ENCODE results near the gene ADGRG1.
"Not testable (repeated sequence)": the region's sequence is repeated elsewhere in the genome, so short reads cannot be mapped to it uniquely, and the experiment has no call there.

ADGRG1 gene

GRCh38 chr16:57628008-57628781 lies at the start of gene ADGRG1:
Gene ADGRG1 (plus strand): TSS chr16:57628630. CDS start chr16:57650288, 21,658 bp downstream.
- Histone ChIP-seq H3K4me3 (no peak within 1 kb of the TSS), H3K4me1 (no peaks in the 10 kb centered on the region), H3K36me3 (replicated peaks) (no peaks in the 10 kb centered on the region), H3K27me3 (ENCODE audit: low read depth) (no peaks in the 10 kb centered on the region), H3K9me3 (no peaks in the 10 kb centered on the region)
- peak in 1 of 2 experiments; percentile 55 for DNase-seq (ENCODE audit: low spot score in 2 of 2)
- in situ Hi-C loops (cut with MboI; ENCODE audit: low sequenced_read_pairs), result no loop called here

DNA sequence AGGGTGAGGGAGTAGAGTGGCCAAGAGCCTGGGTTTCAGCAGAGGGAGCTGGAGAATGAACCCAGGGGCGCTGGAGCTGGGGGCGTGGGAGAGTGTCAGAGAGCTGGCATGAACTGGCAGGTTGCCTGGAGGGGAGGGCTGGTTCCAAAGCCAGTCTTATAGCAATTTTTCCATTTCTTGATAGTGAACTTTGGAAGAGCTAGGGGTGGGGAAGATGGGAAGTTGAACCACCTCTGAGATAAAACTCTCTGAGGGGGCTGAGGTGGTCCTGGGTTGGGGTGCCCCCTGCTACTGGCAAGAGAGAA lies 49.1 kb upstream of the ADGRG1 start:
- in situ Hi-C loops (cut with MboI; ENCODE audit: low sequenced_read_pairs), result no loop called here
- Histone ChIP-seq H3K27me3 (ENCODE audit: low read depth) (peaks cover 6% of the 10 kb centered on the region), H3K36me3 (replicated peaks) (no peaks in the 10 kb centered on the region), H3K9me3 (no peaks in the 10 kb centered on the region), H3K4me3 (no peak overlapping the region), H3K4me1 (no peaks in the 10 kb centered on the region)
- no peak for DNase-seq (ENCODE audit: low spot score in 2 of 2)

GRCh38 chr16:57585051-57585687 lies 43.3 kb upstream of the ADGRG1 start:
- Histone ChIP-seq H3K27me3 (ENCODE audit: low read depth) (peaks cover 14% of the 10 kb centered on the region), H3K9me3 (0 out of 2 replicates have a peak, but pooled peaks cover 2% of the 10 kb centered on the region), H3K4me1 (no peaks in the 10 kb centered on the region), H3K4me3 (no peak overlapping the region), H3K36me3 (replicated peaks) (no peaks in the 10 kb centered on the region)
- in situ Hi-C loops (cut with MboI; ENCODE audit: low sequenced_read_pairs), result no loop called here
- DNase-seq (ENCODE audit: low spot score in 2 of 2), result no peak

- in situ Hi-C loops (cut with MboI; ENCODE audit: low sequenced_read_pairs), result no loop called here
- Histone ChIP-seq H3K36me3 (replicated peaks) (no peaks in the 10 kb centered on the region), H3K4me1 (0 out of 2 replicates have a peak, but pooled peaks cover 2% of the 10 kb centered on the region), H3K9me3 (0 out of 2 replicates have a peak, but pooled peaks cover 2% of the 10 kb centered on the region), H3K27me3 (ENCODE audit: low read depth) (peaks cover 11% of the 10 kb centered on the region), H3K4me3 (no peak overlapping the region)
- no peak for DNase-seq (ENCODE audit: low spot score in 2 of 2)
Measured at GRCh38 chr16:57588831-57589230, 39.6 kb upstream of the ADGRG1 start.

- in situ Hi-C loops (cut with MboI; ENCODE audit: low sequenced_read_pairs), result no loop called here
- H3K9me3 ChIP-seq, result 0 out of 2 replicates have a peak, but pooled peaks cover 2% of the 10 kb centered on the region
- 0 out of 2 replicates have a peak, but pooled peaks cover 2% of the 10 kb centered on the region for H3K4me1 ChIP-seq
- peaks cover 7% of the 10 kb centered on the region for H3K27me3 ChIP-seq (ENCODE audit: low read depth)
- no peak overlapping the region for H3K4me3 ChIP-seq
- no peaks in the 10 kb centered on the region for H3K36me3 ChIP-seq (replicated peaks)
- no peak for DNase-seq (ENCODE audit: low spot score in 2 of 2)
Measured at GRCh38 chr16:57589374-57589773, 39.1 kb upstream of the ADGRG1 start.

GRCh38 chr16:57590654-57591085 lies 37.8 kb upstream of the ADGRG1 start:
- DNase-seq (ENCODE audit: low spot score in 2 of 2), result no peak
- H3K27me3 ChIP-seq (ENCODE audit: low read depth), result no peaks in the 10 kb centered on the region
- H3K9me3 ChIP-seq, result 0 out of 2 replicates have a peak, but pooled peaks cover 2% of the 10 kb centered on the region
- no peaks in the 10 kb centered on the region for H3K36me3 ChIP-seq (replicated peaks)
- in situ Hi-C loops (cut with MboI; ENCODE audit: low sequenced_read_pairs), result no loop called here
- no peak overlapping the region for H3K4me3 ChIP-seq
- 0 out of 2 replicates have a peak, but pooled peaks cover 2% of the 10 kb centered on the region for H3K4me1 ChIP-seq

DNA sequence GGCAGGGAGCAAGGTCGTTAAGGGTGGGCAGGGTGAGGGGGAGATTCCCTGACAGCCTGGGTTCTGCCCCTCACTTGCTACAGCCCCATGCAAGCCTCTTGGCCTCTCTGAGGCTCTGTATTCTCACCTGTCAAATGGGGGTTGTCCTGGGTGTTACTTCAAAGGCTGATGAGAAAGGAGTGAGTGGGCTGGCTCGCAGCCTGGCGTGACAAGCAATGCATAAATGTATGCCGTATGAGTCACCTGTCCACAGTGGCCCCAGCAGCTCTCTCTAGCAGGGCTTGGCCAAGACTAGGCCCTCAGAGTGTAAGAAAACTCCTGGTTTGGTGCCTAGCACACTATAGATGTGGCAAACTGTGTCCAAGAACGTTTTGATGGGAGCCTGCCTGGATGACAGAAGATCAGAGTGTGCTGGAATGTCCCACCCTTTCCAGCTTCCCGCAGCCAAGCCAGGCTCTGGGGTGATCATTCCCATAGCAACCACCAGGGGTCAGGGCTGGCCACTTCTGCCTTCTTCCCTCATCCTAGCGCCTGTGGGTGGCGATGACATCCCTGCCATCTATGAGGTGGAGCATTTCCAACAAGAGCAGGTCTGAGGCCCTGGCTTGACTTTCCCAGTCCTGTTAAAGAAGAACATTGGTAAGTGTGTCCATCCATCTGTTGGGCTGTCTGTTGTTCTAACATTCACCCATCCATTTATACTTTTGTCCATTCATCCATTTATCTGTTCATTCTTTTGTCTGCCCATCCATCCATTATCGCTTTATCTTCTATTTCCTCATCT lies 37.2 kb upstream of the ADGRG1 start:
- Histone ChIP-seq H3K27me3 (ENCODE audit: low read depth) (no peaks in the 10 kb centered on the region), H3K36me3 (replicated peaks) (no peaks in the 10 kb centered on the region), H3K9me3 (0 out of 2 replicates have a peak, but pooled peaks cover 2% of the 10 kb centered on the region), H3K4me1 (0 out of 2 replicates have a peak, but pooled peaks cover 2% of the 10 kb centered on the region), H3K4me3 (no peak overlapping the region)
- DNase-seq (ENCODE audit: low spot score in 2 of 2), result peak; percentile 62 to 85
- in situ Hi-C loops (cut with MboI; ENCODE audit: low sequenced_read_pairs), result no loop called here

DNA sequence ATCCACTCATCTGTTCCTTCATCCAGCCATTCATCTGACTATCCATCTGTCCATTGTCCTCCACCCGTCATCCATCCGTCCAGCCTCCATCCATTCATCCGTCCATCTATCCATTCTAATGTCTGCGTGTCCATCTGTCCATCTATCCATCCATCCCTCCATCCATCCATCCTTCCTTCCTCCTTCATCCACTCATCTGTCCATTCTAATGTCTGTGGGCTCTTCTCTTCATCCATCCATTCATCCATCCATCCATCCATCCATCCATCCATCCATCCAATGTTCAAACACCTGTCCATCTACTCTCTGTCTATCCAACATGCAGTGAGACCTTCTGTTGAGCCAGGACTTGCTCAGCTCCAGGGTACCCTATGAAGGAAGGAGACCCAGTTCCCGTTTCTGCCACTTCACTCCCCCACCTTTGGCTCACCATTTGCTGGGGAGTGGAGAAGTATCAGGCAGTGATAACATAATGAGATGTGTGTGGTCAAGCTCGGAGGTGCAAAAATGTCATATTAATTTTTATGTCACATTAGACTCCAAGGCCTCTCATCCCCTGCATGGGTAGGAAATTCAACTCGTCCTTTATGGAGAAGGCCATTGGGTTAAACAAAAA lies 36.5 kb upstream of the ADGRG1 start:
- Histone ChIP-seq H3K27me3 (ENCODE audit: low read depth) (no peaks in the 10 kb centered on the region), H3K36me3 (replicated peaks) (no peaks in the 10 kb centered on the region), H3K4me1 (0 out of 2 replicates have a peak, but pooled peaks cover 2% of the 10 kb centered on the region), H3K4me3 (no peak overlapping the region), H3K9me3 (0 out of 2 replicates have a peak, but pooled peaks cover 2% of the 10 kb centered on the region)
- in situ Hi-C loops (cut with MboI; ENCODE audit: low sequenced_read_pairs), result no loop called here
- DNase-seq (ENCODE audit: low spot score in 2 of 2), result no peak

GRCh38 chr16:57592591-57593003 lies 35.8 kb upstream of the ADGRG1 start:
- Histone ChIP-seq H3K36me3 (replicated peaks) (no peaks in the 10 kb centered on the region), H3K4me3 (no peak overlapping the region), H3K27me3 (ENCODE audit: low read depth) (no peaks in the 10 kb centered on the region), H3K9me3 (0 out of 2 replicates have a peak, but pooled peaks cover 2% of the 10 kb centered on the region), H3K4me1 (0 out of 2 replicates have a peak, but pooled peaks cover 2% of the 10 kb centered on the region)
- in situ Hi-C loops (cut with MboI; ENCODE audit: low sequenced_read_pairs), result no loop called here
- DNase-seq (ENCODE audit: low spot score in 2 of 2), result no peak

DNA sequence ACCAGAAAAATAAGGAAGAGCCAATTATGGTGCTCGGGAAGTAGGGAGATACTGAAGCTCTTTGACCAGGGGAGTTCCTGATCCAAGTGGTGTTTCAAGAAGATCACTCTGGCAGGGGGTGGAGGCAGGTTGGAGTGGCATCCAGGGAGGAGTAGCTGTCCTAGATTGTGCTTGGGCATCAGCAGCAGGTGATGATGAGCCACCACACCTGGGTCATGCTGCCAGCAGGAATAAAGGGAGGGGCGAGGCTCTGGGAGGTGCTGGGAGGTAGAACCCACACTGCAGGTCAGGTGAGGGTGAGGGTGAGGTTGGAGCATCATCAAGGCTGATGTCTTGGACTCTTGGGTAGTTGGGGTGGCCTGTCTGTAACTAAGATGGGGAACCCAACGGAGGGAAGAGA lies 35.4 kb upstream of the ADGRG1 start:
- Histone ChIP-seq H3K9me3 (0 out of 2 replicates have a peak, but pooled peaks cover 2% of the 10 kb centered on the region), H3K36me3 (replicated peaks) (no peaks in the 10 kb centered on the region), H3K27me3 (ENCODE audit: low read depth) (no peaks in the 10 kb centered on the region), H3K4me3 (no peak overlapping the region), H3K4me1 (0 out of 2 replicates have a peak, but pooled peaks cover 2% of the 10 kb centered on the region)
- in situ Hi-C loops (cut with MboI; ENCODE audit: low sequenced_read_pairs), result no loop called here
- no peak for DNase-seq (ENCODE audit: low spot score in 2 of 2)

- in situ Hi-C loops (cut with MboI; ENCODE audit: low sequenced_read_pairs), result no loop called here
- Histone ChIP-seq H3K4me1 (0 out of 2 replicates have a peak, but pooled peaks cover 2% of the 10 kb centered on the region), H3K27me3 (ENCODE audit: low read depth) (no peaks in the 10 kb centered on the region), H3K9me3 (no peaks in the 10 kb centered on the region), H3K4me3 (no peak overlapping the region), H3K36me3 (replicated peaks) (no peaks in the 10 kb centered on the region)
- no peak for DNase-seq (ENCODE audit: low spot score in 2 of 2)
Measured at GRCh38 chr16:57593990-57594389, 34.4 kb upstream of the ADGRG1 start.

GRCh38 chr16:57594531-57595031 lies 33.8 kb upstream of the ADGRG1 start:
- H3K9me3 ChIP-seq, result no peaks in the 10 kb centered on the region
- no peak overlapping the region for H3K4me3 ChIP-seq
- in situ Hi-C loops (cut with MboI; ENCODE audit: low sequenced_read_pairs), result no loop called here
- no peaks in the 10 kb centered on the region for H3K36me3 ChIP-seq (replicated peaks)
- no peak for DNase-seq (ENCODE audit: low spot score in 2 of 2)
- 0 out of 2 replicates have a peak, but pooled peaks cover 2% of the 10 kb centered on the region for H3K4me1 ChIP-seq
- H3K27me3 ChIP-seq (ENCODE audit: low read depth), result no peaks in the 10 kb centered on the region

GRCh38 chr16:57596234-57596633 lies 32.2 kb upstream of the ADGRG1 start:
- H3K9me3 ChIP-seq; H3K27me3 ChIP-seq (ENCODE audit: low read depth); in situ Hi-C loops (cut with MboI; ENCODE audit: low sequenced_read_pairs); H3K36me3 ChIP-seq (replicated peaks); DNase-seq (ENCODE audit: low spot score in 2 of 2); H3K4me3 ChIP-seq; H3K4me1 ChIP-seq: not testable (repeated sequence)
